IPS DF 6.9 (cell line): ENCODE results near the gene ZMYND8.
"Not testable (repeated sequence)": the region's sequence is repeated elsewhere in the genome, so short reads cannot be mapped to it uniquely, and the experiment has no call there.

Experiments
- DNase-seq: peaks from one replicate; pipeline ENCODE4 v3.0.0-alpha.2; 2013; ENCODE audit warnings: low read depth, low spot score
- H3K27ac ChIP-seq: one replicate; pipeline ENCODE4 v1.5.1; 2013; ENCODE audit warnings: low read length, control low read depth
- H3K27me3 ChIP-seq: 2 replicates; pipeline ENCODE4 v1.6.1; 2013; ENCODE audit warnings: mild to moderate bottlenecking, low read length; ENCODE audit not compliant: control insufficient read depth, insufficient read depth
- H3K36me3 ChIP-seq: 2 replicates; pipeline ENCODE4 v1.6.1; 2013; ENCODE audit warnings: low read length; ENCODE audit not compliant: control insufficient read depth, insufficient read depth
- H3K4me1 ChIP-seq: 2 replicates; pipeline ENCODE4 v1.6.1; 2013; ENCODE audit warnings: low read length; ENCODE audit not compliant: control insufficient read depth, insufficient read depth
- H3K4me3 ChIP-seq: 2 replicates; pipeline ENCODE4 v1.5.1; 2013; ENCODE audit warnings: mild to moderate bottlenecking, low read length
- H3K9me3 ChIP-seq: 2 replicates; pipeline ENCODE4 v1.6.1; 2013; ENCODE audit warnings: low read length, inconsistent platforms; ENCODE audit not compliant: control insufficient read depth, insufficient read depth
- WGBS: extraction: QIAGEN DNeasy Blood & Tissue Kit; methylation state at CpG from one replicate; pipeline ENCODE4 v1.1.7; 2013; ENCODE audit warnings: mixed read lengths, missing lambda C conversion rate; ENCODE audit not compliant: insufficient read length, insufficient coverage; 5-methylcytosine and 5-hydroxymethylcytosine counted together

Gene ZMYND8

GRCh38 chr20:47295921-47296426 lies 60.5 kb downstream of the ZMYND8 start:
- Histone ChIP-seq H3K4me3 (no peak overlapping the region), H3K36me3 (peaks cover 30% of the 10 kb centered on the region), H3K27ac (no peak overlapping the region), H3K27me3 (no peaks in the 10 kb centered on the region), H3K4me1 (no peaks in the 10 kb centered on the region; the same call in 1 of the 2 replicates), H3K9me3 (no peaks in the 10 kb centered on the region)
- no peak for DNase-seq
- no CpG with 5 or more reads among the region's 6 CpGs for WGBS

- H3K4me1 ChIP-seq: no peaks in the 10 kb centered on the region; the same call in 1 of the 2 replicates
- H3K27me3 ChIP-seq: no peaks in the 10 kb centered on the region
- no CpG with 5 or more reads among the region's 8 CpGs for WGBS
- no peak for DNase-seq
- peaks cover 31% of the 10 kb centered on the region for H3K36me3 ChIP-seq
- no peak overlapping the region for H3K27ac ChIP-seq
- no peaks in the 10 kb centered on the region for H3K9me3 ChIP-seq
- no peak overlapping the region for H3K4me3 ChIP-seq
Observed at GRCh38 chr20:47295129-47295813, 61.2 kb downstream of the ZMYND8 start.

- Histone ChIP-seq H3K4me1 (no peaks in the 10 kb centered on the region; the same call in 1 of the 2 replicates), H3K36me3 (peaks cover 33% of the 10 kb centered on the region)
- no CpG with 5 or more reads among the region's 4 CpGs for WGBS
Observed at GRCh38 chr20:47293631-47294030, 62.9 kb downstream of the ZMYND8 start.

GRCh38 chr20:47292581-47292980 lies 63.9 kb downstream of the ZMYND8 start:
- no peak overlapping the region for H3K4me3 ChIP-seq
- WGBS: no CpG with 5 or more reads among the region's 6 CpGs
- no peak overlapping the region for H3K27ac ChIP-seq

More at GRCh38 chr20:47293631-47294030, 62.9 kb downstream of the ZMYND8 start:
- Histone ChIP-seq H3K27ac (no peak overlapping the region), H3K27me3 (no peaks in the 10 kb centered on the region), H3K9me3 (no peaks in the 10 kb centered on the region), H3K4me3 (no peak overlapping the region)
- no peak for DNase-seq

GRCh38 chr20:47290666-47291430 lies 65.7 kb downstream of the ZMYND8 start:
- no CpG with 5 or more reads among the region's 11 CpGs for WGBS
- Histone ChIP-seq H3K9me3 (no peaks in the 10 kb centered on the region), H3K27me3 (no peaks in the 10 kb centered on the region), H3K4me1 (no peaks in the 10 kb centered on the region; the same call in 1 of the 2 replicates), H3K4me3 (no peak overlapping the region), H3K36me3 (peaks cover 22% of the 10 kb centered on the region; the same call in 1 of the 2 replicates), H3K27ac (no peak overlapping the region)
- no peak for DNase-seq

More at GRCh38 chr20:47292581-47292980, 63.9 kb downstream of the ZMYND8 start:
- Histone ChIP-seq H3K4me1 (no peaks in the 10 kb centered on the region; the same call in 1 of the 2 replicates), H3K9me3 (no peaks in the 10 kb centered on the region), H3K27me3 (no peaks in the 10 kb centered on the region), H3K36me3 (peaks cover 29% of the 10 kb centered on the region; the same call in 1 of the 2 replicates)
- DNase-seq: no peak

- whole genome bisulfite sequencing: no CpG with 5 or more reads among the region's 3 CpGs
- no peaks in the 10 kb centered on the region for H3K9me3 ChIP-seq
- no peak overlapping the region for H3K27ac ChIP-seq
- peaks cover 18% of the 10 kb centered on the region; the same call in 1 of the 2 replicates for H3K36me3 ChIP-seq
- no peaks in the 10 kb centered on the region for H3K27me3 ChIP-seq
- no peak for DNase-seq
- no peak overlapping the region for H3K4me3 ChIP-seq
- no peaks in the 10 kb centered on the region for H3K4me1 ChIP-seq
Observed at GRCh38 chr20:47290008-47290407, 66.5 kb downstream of the ZMYND8 start.

- no peaks in the 10 kb centered on the region for H3K9me3 ChIP-seq
- no peak overlapping the region for H3K4me3 ChIP-seq
- peaks cover 16% of the 10 kb centered on the region; the same call in 1 of the 2 replicates for H3K36me3 ChIP-seq
- H3K4me1 ChIP-seq: no peaks in the 10 kb centered on the region
- no peak for DNase-seq
- no peak overlapping the region for H3K27ac ChIP-seq
- H3K27me3 ChIP-seq: no peaks in the 10 kb centered on the region
- WGBS: no CpG with 5 or more reads among the region's 3 CpGs
Observed at GRCh38 chr20:47289096-47289495, 67.4 kb downstream of the ZMYND8 start.

GRCh38 chr20:47288530-47288929 lies 68.0 kb downstream of the ZMYND8 start:
- not testable (repeated sequence) for H3K27me3 ChIP-seq, H3K27ac ChIP-seq, H3K4me3 ChIP-seq, H3K9me3 ChIP-seq, H3K4me1 ChIP-seq, DNase-seq
- peaks cover 19% of the 10 kb centered on the region; the same call in 1 of the 2 replicates for H3K36me3 ChIP-seq
- no CpG with 5 or more reads among the region's 8 CpGs for WGBS

GRCh38 chr20:47287609-47288144 lies 68.8 kb downstream of the ZMYND8 start:
- WGBS: no CpG with 5 or more reads among the region's 6 CpGs
- no peak overlapping the region for H3K27ac ChIP-seq
- H3K4me3 ChIP-seq: no peak overlapping the region
- no peaks in the 10 kb centered on the region for H3K9me3 ChIP-seq
- H3K36me3 ChIP-seq: peaks cover 20% of the 10 kb centered on the region; the same call in 1 of the 2 replicates
- no peak for DNase-seq
- H3K27me3 ChIP-seq: no peaks in the 10 kb centered on the region
- no peaks in the 10 kb centered on the region for H3K4me1 ChIP-seq

GRCh38 chr20:47286681-47287080 lies 69.8 kb downstream of the ZMYND8 start:
- H3K27ac ChIP-seq: no peak overlapping the region
- no peak for DNase-seq
- H3K4me3 ChIP-seq: no peak overlapping the region
- H3K36me3 ChIP-seq: peaks cover 25% of the 10 kb centered on the region; the same call in 1 of the 2 replicates
- H3K9me3 ChIP-seq: no peaks in the 10 kb centered on the region
- H3K4me1 ChIP-seq: no peaks in the 10 kb centered on the region
- WGBS: no CpG with 5 or more reads among the region's 5 CpGs
- no peaks in the 10 kb centered on the region for H3K27me3 ChIP-seq
